ENCODE measurements around the gene INPP5K.

The INPP5K gene

DNA sequence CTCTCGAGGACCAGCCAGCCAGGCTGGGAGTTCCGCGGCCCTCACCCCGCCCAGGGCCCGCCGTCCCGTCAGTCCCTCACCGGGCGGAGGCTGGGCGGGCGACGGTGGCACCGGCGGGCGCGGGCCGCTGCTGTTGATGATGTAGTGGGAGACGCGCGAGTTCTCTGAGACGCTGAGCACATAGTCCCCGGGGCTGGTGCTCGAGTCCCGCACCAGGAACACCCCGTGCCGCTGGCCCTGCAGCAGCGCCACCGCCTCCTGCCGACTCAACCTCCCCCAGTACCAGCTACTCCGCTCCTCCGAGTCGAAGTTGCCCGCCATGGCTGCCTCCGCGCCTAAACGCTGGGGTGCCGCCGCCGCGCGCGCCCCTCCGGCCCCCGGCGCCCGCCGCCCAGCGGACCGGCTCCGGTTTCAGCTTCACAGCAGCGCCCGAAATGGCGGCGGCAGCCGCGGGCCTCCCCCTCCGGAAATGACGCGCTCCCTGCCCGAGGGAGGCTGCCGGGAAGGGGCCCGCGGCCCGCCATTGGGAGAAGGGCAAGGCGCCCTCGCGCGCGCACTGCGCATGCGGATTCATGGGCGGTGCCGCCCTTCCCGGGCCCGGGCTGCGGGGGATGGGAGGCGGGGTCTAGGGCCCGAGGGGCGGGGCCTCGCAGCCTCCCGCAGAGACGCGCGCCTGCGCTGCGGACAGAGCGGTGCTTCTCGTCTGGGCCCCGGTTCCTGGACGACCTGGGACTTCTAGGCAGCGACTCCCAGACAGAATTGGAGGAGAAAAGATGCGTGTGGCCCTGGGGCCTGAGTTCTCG is 60.4 kb downstream of the INPP5K start, which contains the start of gene CRK (continued):
- TF ChIP-seq ZBTB48 (tag by site-specific recombination; IDR thresholded peaks at IDR 0.05) (peak; percentile 57; the same call in 1 of the 2 replicates), ZNF157 (tag by site-specific recombination; IDR thresholded peaks at IDR 0.05) (no peak), ZNF510 (tag by site-specific recombination; IDR thresholded peaks at IDR 0.05; ENCODE audit: insufficient replicate concordance) (no peak), KLF9 (tag by site-specific recombination; IDR thresholded peaks at IDR 0.05; ENCODE audit: low read depth) (peak; percentile 67), ZNF621 (tag by site-specific recombination; IDR thresholded peaks at IDR 0.05) (no peak), ZNF791 (tag by site-specific recombination; IDR thresholded peaks at IDR 0.05) (no peak), YY1 (tag by site-specific recombination; IDR thresholded peaks at IDR 0.05) (peak; percentile 96), ZBTB8A (tag by site-specific recombination; IDR thresholded peaks at IDR 0.05) (peak; percentile 84), ZBTB17 (tag by site-specific recombination; IDR thresholded peaks at IDR 0.05) (no peak; the same call in 1 of the 2 replicates), ZNF624 (tag by site-specific recombination; IDR thresholded peaks at IDR 0.05) (no peak)
- TF ChIP-seq, protein P1, sequence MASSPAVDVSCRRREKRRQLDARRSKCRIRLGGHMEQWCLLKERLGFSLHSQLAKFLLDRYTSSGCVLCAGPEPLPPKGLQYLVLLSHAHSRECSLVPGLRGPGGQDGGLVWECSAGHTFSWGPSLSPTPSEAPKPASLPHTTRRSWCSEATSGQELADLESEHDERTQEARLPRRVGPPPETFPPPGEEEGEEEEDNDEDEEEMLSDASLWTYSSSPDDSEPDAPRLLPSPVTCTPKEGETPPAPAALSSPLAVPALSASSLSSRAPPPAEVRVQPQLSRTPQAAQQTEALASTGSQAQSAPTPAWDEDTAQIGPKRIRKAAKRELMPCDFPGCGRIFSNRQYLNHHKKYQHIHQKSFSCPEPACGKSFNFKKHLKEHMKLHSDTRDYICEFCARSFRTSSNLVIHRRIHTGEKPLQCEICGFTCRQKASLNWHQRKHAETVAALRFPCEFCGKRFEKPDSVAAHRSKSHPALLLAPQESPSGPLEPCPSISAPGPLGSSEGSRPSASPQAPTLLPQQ (tag by site-specific recombination; IDR thresholded peaks at IDR 0.05) = peak; percentile 38; the same call in 1 of the 2 replicates
- TF ChIP-seq, protein P2, sequence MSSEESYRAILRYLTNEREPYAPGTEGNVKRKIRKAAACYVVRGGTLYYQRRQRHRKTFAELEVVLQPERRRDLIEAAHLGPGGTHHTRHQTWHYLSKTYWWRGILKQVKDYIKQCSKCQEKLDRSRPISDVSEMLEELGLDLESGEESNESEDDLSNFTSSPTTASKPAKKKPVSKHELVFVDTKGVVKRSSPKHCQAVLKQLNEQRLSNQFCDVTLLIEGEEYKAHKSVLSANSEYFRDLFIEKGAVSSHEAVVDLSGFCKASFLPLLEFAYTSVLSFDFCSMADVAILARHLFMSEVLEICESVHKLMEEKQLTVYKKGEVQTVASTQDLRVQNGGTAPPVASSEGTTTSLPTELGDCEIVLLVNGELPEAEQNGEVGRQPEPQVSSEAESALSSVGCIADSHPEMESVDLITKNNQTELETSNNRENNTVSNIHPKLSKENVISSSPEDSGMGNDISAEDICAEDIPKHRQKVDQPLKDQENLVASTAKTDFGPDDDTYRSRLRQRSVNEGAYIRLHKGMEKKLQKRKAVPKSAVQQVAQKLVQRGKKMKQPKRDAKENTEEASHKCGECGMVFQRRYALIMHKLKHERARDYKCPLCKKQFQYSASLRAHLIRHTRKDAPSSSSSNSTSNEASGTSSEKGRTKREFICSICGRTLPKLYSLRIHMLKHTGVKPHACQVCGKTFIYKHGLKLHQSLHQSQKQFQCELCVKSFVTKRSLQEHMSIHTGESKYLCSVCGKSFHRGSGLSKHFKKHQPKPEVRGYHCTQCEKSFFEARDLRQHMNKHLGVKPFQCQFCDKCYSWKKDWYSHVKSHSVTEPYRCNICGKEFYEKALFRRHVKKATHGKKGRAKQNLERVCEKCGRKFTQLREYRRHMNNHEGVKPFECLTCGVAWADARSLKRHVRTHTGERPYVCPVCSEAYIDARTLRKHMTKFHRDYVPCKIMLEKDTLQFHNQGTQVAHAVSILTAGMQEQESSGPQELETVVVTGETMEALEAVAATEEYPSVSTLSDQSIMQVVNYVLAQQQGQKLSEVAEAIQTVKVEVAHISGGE (tag by site-specific recombination; conservative IDR thresholded peaks at IDR 0.05; ENCODE audit: low read depth) = peak; percentile 42; the same call in 1 of the 2 replicates
- TF ChIP-seq, protein P3, sequence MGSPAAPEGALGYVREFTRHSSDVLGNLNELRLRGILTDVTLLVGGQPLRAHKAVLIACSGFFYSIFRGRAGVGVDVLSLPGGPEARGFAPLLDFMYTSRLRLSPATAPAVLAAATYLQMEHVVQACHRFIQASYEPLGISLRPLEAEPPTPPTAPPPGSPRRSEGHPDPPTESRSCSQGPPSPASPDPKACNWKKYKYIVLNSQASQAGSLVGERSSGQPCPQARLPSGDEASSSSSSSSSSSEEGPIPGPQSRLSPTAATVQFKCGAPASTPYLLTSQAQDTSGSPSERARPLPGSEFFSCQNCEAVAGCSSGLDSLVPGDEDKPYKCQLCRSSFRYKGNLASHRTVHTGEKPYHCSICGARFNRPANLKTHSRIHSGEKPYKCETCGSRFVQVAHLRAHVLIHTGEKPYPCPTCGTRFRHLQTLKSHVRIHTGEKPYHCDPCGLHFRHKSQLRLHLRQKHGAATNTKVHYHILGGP (tag by site-specific recombination; IDR thresholded peaks at IDR 0.05) = peak; percentile 88

DNA sequence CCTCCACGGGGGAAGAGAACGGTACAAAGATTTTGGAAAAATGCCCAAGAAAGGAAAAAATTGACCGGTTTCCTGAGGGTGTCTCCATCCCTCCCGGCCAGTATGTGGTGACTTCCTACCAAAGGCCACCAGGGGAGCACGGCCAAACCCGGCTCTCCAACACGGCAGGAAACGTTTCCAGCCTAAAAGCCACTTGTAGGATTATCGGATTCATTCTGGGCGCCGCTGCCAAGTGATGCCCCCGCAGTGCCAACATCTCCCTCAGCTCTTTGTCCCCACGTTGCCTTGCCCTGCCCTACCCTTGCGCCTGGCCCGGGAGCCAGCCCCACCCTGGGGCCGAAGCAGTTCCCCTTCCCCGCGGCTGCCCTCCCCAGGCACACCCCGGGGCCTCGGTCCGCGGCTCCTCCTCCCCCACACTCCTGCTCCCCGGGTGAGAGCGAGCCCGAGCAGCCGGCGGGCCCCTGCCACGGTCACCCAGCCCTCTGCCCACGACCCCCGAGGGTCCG is 61.1 kb downstream of the INPP5K start:
- POLR2A ChIA-PET = interaction anchor here (0.5 to 2.1 kb wide), 6 partner anchors 22 to 90 kb away, joined by 4 to 14 read pairs (median 4); partner anchors contain the start of genes INPP5K and YWHAE
- Histone ChIP-seq H3K36me3 (ENCODE audit: control insufficient read depth in 2 of 2, insufficient read depth in 1 of 2, low read length in 2 of 2) (peaks cover 14 to 16% of the 10 kb centered on the region in 2 experiments), H3K4me3 (ENCODE audit: low read depth, low read length) (peak overlapping the region; percentile 98), H3K27ac (ENCODE audit: extremely low read depth, low read depth, low read length) (peak overlapping the region; percentile 92), H3K4me1 (ENCODE audit: control insufficient read depth, insufficient read depth, low read length) (peaks cover 7% of the 10 kb centered on the region), H3K9me3 (ENCODE audit: control insufficient read depth, insufficient read depth, low read depth, low read length) (no peaks in the 10 kb centered on the region)
- CTCF ChIA-PET = interaction anchor here (0.5 to 5.5 kb wide), 3 partner anchors 20 to 241 kb away, joined by 3 to 23 read pairs (median 3); no protein-coding TSS in a partner anchor
- TF ChIP-seq ZNF621 (tag by site-specific recombination; IDR thresholded peaks at IDR 0.05) (no peak), GLI4 (tag by site-specific recombination; IDR thresholded peaks at IDR 0.05) (no peak), ZNF843 (tag by site-specific recombination; IDR thresholded peaks at IDR 0.05) (no peak), ZNF596 (tag by site-specific recombination; IDR thresholded peaks at IDR 0.05) (no peak), KLF8 (tag by site-specific recombination; IDR thresholded peaks at IDR 0.05) (peak; percentile 83; the same call in 1 of the 2 replicates), TCF7L2 (IDR thresholded peaks at IDR 0.05; ENCODE audit: borderline replicate concordance, low read depth, low read length) (no peak), ZNF175 (tag by site-specific recombination; IDR thresholded peaks at IDR 0.05) (no peak), ZNF629 (tag by site-specific recombination; IDR thresholded peaks at IDR 0.05) (no peak), ZNF10 (tag by site-specific recombination; IDR thresholded peaks at IDR 0.05) (no peak), ZBTB1 (tag by site-specific recombination; IDR thresholded peaks at IDR 0.05) (no peak), ZXDB (tag by site-specific recombination; IDR thresholded peaks at IDR 0.05) (no peak)
- TF ChIP-seq, protein P4, sequence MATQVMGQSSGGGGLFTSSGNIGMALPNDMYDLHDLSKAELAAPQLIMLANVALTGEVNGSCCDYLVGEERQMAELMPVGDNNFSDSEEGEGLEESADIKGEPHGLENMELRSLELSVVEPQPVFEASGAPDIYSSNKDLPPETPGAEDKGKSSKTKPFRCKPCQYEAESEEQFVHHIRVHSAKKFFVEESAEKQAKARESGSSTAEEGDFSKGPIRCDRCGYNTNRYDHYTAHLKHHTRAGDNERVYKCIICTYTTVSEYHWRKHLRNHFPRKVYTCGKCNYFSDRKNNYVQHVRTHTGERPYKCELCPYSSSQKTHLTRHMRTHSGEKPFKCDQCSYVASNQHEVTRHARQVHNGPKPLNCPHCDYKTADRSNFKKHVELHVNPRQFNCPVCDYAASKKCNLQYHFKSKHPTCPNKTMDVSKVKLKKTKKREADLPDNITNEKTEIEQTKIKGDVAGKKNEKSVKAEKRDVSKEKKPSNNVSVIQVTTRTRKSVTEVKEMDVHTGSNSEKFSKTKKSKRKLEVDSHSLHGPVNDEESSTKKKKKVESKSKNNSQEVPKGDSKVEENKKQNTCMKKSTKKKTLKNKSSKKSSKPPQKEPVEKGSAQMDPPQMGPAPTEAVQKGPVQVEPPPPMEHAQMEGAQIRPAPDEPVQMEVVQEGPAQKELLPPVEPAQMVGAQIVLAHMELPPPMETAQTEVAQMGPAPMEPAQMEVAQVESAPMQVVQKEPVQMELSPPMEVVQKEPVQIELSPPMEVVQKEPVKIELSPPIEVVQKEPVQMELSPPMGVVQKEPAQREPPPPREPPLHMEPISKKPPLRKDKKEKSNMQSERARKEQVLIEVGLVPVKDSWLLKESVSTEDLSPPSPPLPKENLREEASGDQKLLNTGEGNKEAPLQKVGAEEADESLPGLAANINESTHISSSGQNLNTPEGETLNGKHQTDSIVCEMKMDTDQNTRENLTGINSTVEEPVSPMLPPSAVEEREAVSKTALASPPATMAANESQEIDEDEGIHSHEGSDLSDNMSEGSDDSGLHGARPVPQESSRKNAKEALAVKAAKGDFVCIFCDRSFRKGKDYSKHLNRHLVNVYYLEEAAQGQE (tag by site-specific recombination; IDR thresholded peaks at IDR 0.05) = 0 out of 2 replicates have a peak, but pooled peaks have one; percentile 23
- TF ChIP-seq, protein P1 (tag by site-specific recombination; IDR thresholded peaks at IDR 0.05) = no peak

Data from HEK293 (cell line).